ENCODE results near the gene RIMBP3B.
"Not testable (repeated sequence)": the region's sequence is repeated elsewhere in the genome, so short reads cannot be mapped to it uniquely, and the experiment has no call there.

The RIMBP3B gene

GRCh38 chr22:21417227-21417746, 33.7 kb downstream of the RIMBP3B start, which contains the start of gene HIC2:
TSS of gene HIC2 (plus strand) at chr22:21417371. CDS start at chr22:21442832, 25,461 bp downstream.
- not testable (repeated sequence) for DNase-seq

GRCh38 chr22:21417853-21418252, 34.3 kb downstream of the RIMBP3B start:
- DNase-seq = not testable (repeated sequence)

GRCh38 chr22:21418974-21419638, 35.6 kb downstream of the RIMBP3B start:
- not testable (repeated sequence) for DNase-seq

GRCh38 chr22:21420180-21420763, 36.7 kb downstream of the RIMBP3B start:
- not testable (repeated sequence) for DNase-seq

GRCh38 chr22:21424084-21424709, 40.6 kb downstream of the RIMBP3B start:
- not testable (repeated sequence) for DNase-seq

GRCh38 chr22:21434378-21435233, 51.1 kb downstream of the RIMBP3B start:
- DNase-seq = not testable (repeated sequence)

- DNase-seq = not testable (repeated sequence)
Measured at GRCh38 chr22:21435998-21436810, 52.7 kb downstream of the RIMBP3B start.

GRCh38 chr22:21438013-21438412, 54.5 kb downstream of the RIMBP3B start:
- not testable (repeated sequence) for DNase-seq

All from femur (tissue), 1 donor.